GM21723 (cell line): ENCODE results near the gene MEIS2.

Experiments used
- ATAC-seq: cut with Tn5 transposase; IDR thresholded peaks from one replicate; pipeline ENCODE4 v1.9.1; 2021; ENCODE audit warnings: mild to moderate bottlenecking, moderate library complexity; ENCODE audit not compliant: unreplicated experiment

The MEIS2 gene

DNA sequence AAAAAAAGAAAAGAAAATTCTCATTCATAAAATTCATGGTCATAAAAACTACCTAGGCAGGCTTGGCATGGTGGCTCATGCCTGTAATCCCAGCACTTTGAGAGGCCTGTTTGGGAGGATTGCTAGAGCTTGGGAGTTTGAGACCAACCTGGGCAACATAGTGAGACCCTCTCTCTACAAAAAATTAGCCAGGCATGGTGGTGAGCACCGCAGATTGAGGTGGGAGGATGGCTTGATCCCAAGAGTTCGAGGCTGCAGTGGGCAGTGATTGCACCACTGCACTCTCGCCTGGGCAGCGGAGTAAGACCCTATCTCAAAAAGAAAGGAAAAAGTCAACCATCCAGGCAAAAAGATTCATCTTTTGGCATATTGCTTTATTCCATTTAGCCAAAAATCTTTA lies 58.5 kb downstream of the MEIS2 start:
- no peak for ATAC-seq

DNA sequence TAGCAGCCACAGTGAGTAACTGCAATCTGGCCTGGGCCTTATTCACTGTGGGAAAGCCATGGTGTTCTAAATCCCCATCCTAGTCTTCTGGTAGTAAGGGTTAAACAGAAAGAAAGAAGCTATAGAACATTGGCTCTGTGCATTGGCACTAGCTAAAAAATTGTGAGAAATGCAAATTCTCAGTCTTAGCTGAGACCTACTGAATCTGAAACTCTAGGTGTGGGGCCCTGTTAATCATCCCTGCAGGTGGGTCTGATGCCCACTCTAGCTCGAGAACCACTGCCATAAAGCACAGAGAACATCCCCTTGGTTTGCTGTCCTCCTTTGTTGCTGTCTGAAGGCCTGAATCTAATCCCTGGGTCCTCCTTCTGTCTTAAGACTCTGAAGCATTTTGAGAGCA lies 59.3 kb downstream of the MEIS2 start:
- no peak for ATAC-seq

DNA sequence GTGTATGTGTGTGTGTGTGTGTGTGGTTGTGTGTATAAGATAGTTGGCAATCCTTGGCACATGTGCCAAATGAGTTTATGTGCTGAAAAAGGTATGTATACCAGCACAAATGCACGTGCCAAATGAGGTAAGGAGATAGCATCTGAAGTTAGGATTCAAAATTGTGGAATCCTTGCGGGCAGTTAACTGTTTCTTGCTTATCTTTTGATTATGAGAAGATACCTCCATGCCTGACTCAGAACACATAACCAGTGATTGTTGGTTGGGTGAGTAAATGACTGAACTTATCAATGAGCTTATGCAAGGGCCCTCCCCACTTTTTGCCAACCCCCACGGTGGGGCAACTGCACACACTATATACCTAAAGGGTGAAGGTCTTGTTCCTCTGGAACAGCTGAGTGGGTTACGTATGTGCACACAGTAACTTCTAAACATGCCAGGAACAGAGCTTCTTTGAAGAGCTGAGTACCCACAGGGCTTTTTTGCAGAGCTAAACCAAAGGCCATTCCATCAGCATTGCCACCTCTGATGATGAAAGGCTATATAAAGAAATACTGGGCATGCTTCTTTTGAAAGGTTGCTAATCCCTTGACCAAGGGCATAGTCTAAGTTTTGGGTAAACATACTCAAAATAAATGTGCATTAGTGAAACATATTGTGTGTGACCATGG lies 60.1 kb downstream of the MEIS2 start:
- no peak for ATAC-seq

DNA sequence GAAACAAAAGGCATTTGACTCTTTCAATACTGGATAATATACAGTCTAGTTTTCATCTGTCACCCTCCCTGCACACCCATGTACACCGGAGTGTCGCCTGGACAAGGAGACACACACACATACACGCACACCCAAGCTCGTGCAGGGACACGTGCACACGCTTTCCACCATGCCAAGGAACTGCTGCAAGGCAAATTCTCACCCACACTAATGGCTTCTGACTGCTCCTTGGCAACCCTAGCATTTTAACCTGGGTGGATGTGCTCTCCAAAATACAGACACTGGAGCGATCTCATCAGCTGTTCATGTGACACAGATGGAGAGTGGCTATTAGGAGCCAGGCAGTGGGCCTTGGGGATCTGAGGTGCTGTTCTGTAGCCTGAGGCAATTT lies 61.6 kb downstream of the MEIS2 start:
- ATAC-seq: no peak

DNA sequence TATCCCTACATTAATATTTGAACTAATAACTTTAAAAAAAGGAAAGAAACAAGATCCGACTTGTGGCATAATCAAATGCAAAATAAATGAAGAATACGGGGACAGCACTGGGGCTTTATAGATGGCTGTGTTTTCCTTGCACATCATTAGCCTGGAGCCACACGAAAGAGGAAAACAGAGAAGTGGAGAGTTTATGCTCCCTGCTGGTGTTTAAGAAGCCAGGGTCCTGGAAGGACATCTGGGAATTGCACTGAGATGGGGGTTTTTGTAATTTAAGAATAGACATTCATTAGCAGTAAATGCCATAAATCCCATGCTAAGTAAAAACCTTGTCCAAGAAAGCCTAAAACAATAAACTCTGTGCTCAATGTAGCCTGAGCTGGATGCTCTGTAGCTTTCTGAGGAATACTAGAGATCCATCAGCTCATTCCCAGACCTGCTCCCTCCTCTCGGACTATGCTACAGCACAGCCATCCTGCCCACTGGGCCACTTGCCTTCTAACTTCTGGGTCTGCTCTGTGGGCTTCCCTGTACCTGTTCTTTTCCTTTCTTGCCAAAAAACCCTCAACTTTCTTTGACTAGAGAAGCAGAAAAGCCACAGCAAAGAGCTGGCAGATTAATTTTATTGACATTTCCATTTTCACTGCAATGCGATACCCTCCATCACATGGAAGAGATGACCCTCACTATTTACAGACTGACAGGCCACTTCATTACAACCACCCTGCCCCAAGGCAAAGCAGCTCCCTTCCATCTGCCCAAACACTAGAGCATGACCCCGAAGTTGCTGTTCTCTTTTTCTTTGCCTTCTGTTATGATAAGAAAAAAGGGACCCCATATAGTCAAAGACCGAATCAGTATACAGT lies 62.3 kb downstream of the MEIS2 start:
- no peak for ATAC-seq

DNA sequence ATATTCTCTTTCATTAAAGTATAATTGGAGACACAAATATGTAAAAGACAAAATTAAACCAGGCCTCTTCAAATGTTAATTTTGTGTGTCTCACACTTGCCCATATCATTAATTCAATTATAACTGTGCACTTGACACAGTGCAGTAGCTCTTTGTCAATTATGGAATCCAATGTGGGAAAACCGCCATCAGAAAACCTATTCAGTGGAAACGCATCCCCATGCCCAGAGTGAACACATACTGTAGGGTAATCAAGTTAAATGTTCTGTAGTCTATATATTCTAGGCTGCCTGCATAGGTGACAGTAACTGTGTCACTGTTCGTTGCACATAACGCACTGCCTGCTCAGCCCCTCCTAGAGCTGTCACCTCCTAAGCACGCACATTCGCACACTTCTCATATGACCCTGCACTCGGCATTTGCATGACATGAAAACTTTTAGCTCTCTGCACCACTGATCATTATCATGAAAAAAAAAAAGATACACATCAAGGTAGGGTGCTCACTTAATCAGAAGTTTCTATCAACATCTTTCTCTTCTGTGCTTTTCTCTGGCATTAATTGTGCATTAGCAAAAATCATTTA lies 63.2 kb downstream of the MEIS2 start:
- no peak for ATAC-seq

DNA sequence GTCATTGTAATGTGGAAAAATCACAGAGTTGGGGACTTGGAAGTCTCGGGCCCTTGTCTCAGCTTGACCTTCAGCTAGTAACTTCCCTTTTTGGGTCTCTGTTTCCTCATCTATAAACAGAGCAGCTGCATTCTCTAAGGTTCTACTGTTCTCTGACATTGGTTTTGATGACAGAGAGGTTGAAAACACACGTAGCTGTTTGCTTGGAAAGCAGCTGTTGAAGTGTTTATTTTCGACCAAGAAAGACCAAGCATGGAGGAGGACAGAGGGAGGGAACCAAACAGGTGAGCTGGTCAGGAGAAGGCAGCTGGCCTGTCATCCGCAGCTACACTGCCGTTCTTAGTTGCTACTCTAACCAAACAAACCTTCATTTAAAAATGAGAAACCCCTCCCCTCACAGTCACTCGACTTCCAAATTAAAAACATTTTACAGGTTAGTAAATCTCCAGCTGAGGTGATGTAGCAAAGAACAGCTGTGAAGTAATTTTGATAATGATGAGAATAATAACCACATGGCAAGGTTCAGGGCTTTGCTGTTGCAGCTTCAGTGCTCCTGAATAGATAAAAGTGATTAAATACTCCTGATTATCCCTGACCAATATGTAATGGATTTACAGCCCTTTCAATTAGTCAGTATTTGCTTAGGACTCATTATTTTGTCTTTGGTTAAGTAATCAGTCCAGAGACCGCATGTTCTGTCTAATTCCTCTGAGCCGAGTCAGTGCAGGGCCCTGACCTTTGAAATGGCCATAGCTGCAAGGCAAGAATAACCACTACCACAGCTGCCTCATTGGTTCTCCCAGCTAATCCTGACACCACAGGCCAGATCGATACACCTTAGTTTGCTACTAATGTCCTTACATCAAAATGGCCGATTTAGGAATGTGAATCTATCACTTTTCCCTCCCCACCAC lies 65.3 kb downstream of the MEIS2 start:
- no peak for ATAC-seq

DNA sequence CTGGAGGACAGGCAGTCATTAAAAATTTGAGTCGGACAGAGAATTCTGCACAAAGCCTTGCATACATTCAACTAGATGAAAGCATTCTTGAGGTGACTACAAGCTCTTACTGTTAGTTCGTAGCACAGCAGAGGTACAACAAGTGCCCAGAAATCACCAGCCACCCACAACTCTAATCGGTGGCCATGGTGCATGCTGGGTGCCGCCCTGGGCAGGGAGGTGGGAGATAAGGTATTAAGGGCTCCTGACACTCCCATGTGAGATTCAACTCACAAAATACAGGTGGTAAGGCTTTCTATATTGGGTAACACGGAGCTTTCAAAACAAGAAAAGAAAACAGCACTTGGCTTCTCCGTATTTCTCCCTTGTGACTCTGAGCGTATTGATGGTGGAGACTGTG lies 66.0 kb downstream of the MEIS2 start:
- ATAC-seq: no peak

DNA sequence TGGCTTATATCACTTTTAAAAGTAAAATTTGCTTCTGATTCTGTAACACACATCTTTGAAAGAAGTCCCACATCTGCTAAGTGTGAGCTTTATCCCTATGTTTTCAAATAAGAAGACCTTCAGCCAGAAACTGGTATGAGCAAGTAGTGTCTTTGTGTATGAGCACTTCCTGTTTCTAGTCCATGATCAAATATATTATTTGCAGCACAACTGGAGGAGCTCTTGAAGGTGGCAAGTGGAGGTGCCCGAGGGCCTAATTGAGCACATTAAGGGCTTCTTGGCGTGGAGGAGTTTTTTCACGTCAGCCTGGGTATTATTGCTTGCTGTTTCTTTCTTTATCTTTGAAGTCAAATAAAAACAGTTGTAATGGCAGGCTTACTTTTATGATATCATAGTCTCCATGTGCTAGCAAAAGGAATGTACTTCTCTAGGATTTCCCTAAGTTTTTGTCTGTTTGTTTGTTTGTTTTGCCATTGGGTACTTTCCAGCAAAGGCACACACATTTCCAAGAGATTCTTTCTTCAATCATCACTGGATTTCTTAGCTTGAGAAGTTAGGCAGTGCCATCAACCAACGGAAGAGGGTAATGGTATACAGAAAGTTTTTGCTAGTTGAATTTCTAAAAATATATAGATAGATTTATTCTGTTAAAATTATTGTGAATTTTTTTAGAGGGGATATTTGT lies 68.1 kb downstream of the MEIS2 start:
- no peak for ATAC-seq

DNA sequence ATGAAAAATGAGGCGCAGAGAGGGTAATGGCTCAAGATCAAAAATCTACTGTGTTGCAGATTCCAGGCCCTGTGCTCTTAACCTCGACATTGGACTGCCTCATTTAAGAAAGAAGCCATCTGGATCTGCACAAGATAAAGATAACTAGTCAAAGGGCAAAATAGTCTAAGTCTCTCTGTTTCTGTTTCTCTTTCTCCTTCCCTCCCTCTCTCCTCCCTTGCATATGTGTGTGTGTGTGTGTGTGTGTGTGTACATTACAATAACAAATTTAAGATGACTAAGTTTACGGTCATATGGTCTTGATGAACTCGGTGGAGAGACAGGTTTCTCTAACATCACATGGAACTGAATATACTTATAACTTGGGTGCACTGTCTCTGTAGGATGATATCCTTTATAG lies 69.2 kb downstream of the MEIS2 start:
- no peak for ATAC-seq

DNA sequence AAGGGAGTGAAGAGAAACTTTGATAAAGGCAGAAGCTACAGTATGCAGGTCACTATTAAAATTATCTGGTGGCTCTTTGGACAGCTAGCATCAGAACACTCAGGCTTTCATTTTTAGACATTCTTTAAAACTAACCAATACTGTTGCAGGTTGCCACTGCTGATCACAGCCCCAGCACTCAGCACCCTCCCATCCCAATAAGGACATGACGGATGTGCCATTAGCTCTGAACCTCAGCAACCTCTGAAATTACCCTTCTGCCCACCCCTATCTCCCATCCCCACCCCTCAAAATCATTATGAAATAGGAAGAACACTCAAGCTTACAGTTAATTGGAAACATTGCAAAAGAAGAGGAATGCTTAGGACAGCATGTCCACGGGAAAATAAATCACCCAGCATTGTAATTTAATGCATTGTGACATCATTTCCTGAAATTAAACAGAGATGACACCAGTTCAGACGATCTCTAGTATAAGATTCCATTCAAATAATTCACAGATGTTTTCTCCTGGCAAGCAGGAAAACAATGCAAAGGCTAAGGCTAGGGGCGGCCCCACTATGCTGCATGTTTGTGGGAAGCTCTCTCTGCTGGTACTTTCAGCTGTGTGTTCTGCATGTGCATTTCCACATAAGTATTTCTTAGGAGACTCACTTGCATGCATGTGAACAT lies 71.6 kb downstream of the MEIS2 start:
- no peak for ATAC-seq

DNA sequence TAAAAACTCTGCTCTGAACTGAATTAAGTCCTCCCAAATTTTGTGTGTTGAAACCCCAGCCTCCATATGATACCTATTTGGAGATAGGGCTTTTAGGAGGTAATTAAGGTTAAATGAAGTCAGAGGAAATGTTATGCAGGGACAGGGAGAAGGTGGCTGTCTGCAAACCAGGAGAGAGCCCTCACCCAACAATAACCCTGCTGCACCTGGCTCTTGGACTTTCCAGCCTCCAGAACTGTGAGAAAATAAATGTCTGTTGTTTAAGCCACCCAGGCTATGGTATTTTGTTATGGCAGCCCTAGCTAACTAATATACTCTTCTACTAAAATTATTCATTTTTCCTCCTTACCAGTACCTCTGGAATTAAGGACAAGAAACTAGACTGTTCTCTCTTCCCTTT lies 79.5 kb downstream of the MEIS2 start:
- ATAC-seq: no peak

DNA sequence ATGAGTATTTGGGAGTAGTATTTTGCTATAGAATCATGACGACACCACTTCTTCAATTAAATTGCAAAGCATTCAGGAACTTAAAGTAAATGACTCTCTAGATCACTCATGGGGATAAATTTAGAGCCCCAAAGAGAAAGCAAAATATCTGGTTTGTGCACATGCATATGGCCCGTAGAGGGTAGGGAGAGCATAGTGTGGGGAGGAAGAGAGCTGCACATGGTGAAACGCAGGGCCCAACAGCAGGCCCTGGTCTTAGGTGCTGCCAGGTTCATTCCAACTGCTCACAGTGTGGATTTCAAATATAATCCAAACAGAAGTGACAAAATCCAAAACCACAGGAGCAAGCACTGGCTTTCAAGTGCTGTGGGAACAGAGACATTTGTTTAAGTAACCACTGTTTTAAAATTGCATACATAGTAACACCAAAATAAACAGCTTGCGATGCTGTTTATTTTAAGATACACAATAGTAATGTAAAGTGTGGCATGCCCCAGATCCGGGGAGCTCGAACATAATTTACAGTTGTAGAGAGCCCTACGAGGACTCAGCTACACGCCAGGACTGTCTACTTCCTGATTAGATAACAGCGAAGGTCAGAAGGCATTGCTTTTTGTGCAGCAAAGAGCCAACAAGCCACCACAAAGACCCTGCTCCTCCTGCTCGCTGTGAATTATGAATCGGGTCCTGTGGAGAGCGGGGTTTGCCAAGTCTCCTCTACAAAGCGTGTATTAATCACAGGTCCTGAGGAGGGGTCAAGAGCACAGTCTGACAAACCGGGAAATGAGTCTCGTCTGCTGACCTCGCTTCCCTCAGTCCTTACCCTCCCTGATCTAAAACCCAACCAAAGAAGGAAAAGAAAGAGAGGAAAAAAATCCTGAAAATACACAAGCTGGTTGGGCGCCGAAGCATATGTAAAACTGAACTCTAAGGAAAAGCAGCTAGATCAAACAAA lies 80.6 kb downstream of the MEIS2 start:
- ATAC-seq: no peak

DNA sequence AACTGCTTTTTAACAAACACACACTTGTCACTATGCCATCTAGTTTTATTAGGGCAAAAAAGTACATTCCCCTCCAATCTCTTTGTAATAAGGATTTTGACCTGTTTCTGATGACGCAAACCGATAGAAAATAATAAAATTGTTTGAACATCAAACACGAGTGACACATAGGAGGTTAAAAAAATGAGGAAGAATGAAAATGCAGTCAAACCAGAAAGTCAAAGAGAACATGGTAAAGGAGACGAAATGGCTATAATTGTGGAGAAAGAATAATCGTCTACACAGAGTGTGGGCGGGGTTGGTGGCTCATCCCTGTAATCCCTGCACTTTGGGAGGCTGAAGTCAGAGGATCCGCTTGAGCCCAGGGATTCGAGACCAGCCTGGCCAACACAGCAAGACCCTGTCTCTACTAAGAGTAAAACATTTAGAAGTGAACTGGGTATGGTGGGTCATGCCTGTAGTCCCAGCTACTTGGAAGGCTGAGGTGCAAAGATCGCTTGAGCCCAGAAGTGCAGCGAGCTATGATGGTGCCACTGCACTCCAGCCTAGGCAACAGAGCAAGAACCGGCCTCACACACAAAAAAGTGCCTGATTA lies 83.2 kb downstream of the MEIS2 start:
- no peak for ATAC-seq

DNA sequence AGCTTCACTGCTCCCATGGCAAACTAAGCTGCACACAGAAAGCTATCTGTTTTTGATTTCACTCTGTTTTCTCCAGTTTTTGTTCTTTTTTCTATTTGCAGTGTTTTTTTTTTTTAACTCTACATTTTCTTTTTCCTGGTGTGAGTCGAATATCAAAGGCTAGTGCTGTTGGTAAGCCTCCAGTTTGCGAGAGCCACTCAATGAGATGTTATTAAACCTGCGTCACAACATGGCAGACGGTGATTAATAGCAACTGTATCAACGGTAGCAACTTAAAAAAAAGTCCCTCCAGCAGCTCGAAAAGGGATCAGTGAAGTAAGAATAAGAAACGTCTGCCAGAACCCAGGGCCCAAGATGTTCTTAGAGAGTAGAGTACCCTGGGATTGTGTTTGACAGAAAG lies 84.1 kb downstream of the MEIS2 start:
- no peak for ATAC-seq

DNA sequence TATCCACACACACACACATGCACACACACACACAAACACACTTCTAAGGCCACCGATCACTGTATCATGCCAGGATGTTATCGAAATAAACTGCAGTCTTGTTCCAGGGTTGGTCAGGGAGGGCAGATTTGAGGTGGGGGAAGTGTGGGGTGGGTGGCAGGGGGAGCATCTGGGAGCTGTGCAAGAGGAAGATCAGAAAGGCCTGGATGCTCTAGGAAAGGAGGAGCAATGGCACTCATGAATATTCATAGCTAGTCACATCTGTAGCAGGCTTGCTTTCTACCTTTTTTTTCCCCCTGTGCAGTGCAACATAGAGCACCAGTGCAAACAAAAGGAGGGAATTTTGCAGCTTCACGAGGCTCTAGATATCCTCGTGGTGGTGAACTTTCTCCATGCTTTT lies 84.9 kb downstream of the MEIS2 start:
- no peak for ATAC-seq

DNA sequence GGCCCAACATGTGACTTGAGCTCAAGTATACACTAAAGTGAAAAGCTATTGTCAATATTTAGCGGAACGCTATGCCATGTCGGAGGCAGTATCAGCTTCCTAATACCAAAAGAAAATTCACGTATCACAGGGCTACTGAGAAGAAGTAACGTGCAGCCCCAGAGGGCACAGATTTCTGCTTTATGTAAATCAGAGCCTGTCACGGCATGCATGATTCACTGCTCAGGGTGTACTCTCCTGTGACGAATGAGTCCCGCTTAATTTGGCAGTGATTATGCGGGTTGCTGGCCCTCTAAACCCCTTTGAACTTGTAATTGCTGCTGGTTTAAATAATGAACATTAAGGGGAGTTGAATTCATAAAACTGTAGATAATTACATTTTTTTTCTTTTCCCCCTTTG lies 85.3 kb downstream of the MEIS2 start:
- no peak for ATAC-seq

DNA sequence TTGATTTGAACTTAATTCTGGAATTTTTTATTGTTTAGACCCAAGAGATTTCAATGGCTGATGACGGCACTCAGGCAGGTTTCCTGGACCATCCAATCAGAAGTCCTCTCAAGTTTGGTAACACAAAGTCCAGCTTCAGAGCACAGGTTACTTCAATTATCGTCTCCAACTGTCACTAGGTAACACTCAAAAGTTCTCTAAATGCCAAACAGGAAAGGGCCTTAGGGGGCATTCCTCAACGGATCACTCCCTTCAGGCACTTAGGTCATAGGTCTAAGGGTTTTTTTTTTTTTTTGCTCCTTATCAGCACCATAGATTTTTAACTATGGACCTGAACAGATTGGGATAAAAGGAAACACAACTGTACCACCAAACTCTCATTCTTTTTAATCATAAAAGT lies 85.8 kb downstream of the MEIS2 start:
- no peak for ATAC-seq

DNA sequence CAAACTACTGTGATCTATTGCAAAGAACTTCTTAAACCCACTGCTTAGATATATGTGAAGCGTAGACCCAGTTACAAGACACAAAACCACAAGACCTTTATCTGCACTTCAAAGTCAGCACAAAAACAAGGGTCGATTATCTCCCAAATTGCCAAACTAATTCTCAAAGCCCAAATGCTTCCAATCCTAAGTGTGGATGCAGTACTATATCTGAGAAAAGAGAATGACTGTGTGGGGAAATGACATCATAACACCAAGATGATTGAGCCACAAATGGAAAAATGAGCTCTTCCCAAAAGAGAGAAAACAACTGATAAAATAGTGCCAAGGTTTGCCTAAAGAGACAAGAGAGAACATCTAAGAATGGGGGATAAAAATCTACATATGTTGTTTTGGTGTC lies 86.2 kb downstream of the MEIS2 start:
- ATAC-seq: no peak
